HCT116 (cell line): ENCODE results near the gene ZBTB16. TPM values are rescaled to one million over a fixed set of nuclear protein-coding genes. Genes with fewer than 3 reads are reported as not detected.

Source experiments
- ATAC-seq: fragments of 200-7000 bp; cut with Tn5 transposase; 2 replicates; pipeline ENCODE4 v1.9.1; 2020; ENCODE audit warnings: mild to moderate bottlenecking, moderate library complexity
- BruUV-seq: library from RNA; stranded (reverse); fragments of 400-500 nt; replicated peaks from 2 replicates; lab custom pipeline; 2021; lab: Mats Ljungman, UMichigan
- CTCF ChIA-PET: fragments of 300-600 bp; sonication (Branson Sonifier 250); formaldehyde crosslinking; loops from one replicate; lab custom pipeline; 2021; ENCODE audit warnings: antibody characterized with exemption; lab: Charles Lee
- POLR2A ChIA-PET: fragments of 300-600, 350-600 bp; sonication (Branson Sonifier 250); formaldehyde crosslinking; loops from one replicate; lab custom pipeline; 2021; ENCODE audit warnings: antibody characterized with exemption; lab: Charles Lee
- RAD21 ChIA-PET, 2 experiments: fragments of 300-600 bp; sonication (Branson Sonifier 250); formaldehyde crosslinking; loops; one replicate each; lab custom pipeline; 2023; ENCODE audit warnings: low total read pairs in 2 of 2; ENCODE audit not compliant: uncharacterized antibody in 2 of 2, unreplicated experiment in 2 of 2, low non-redundant PET in 1 of 2; lab: Charles Lee
- DNase-seq: peaks from one replicate; pipeline ENCODE4 v3.0.0-alpha.2; 2010; ENCODE audit warnings: low read depth, low spot score
- H2AFZ ChIP-seq: fragments of 200-600 bp; shearing (Covaris generic), sonication (generic); 2 replicates; pipeline ENCODE4 v1.6.1; 2017; ENCODE audit warnings: low read depth, mixed run types, mixed read lengths, antibody characterized with exemption, low read length; ENCODE audit not compliant: poor library complexity, severe bottlenecking
- H3K27ac ChIP-seq: 2 replicates; pipeline ENCODE4 v1.5.1; 2012; ENCODE audit warnings: low read depth, low read length
- H3K27me3 ChIP-seq: fragments of 200-600 bp; sonication (generic); 2 replicates; pipeline ENCODE4 v1.6.1; 2016; ENCODE audit warnings: mixed run types, low read length, mixed read lengths; ENCODE audit not compliant: insufficient read depth
- H3K36me3 ChIP-seq, 2 experiments: fragments of 200-500 bp in 1 of 2; fragments of 200-600 bp in 1 of 2; sonication (Bioruptor generic) in 1 of 2; sonication (generic) in 1 of 2; 2 replicates each; pipeline versions ENCODE4 v1.5.1 to v1.6.1; 2014 to 2016; ENCODE audit warnings: low read length in 2 of 2, inconsistent platforms in 1 of 2, mixed read lengths in 1 of 2, mixed run types in 1 of 2; ENCODE audit not compliant: insufficient read depth in 2 of 2, control insufficient read depth in 1 of 2
- H3K4me1 ChIP-seq, 2 experiments: fragments of 200-600 bp in 1 of 2; sonication (generic) in 1 of 2; 2 replicates each; pipeline versions ENCODE4 v1.5.1 to v1.6.1; 2012 to 2017; ENCODE audit warnings: low read length in 2 of 2, inconsistent platforms in 1 of 2, mild to moderate bottlenecking in 1 of 2, mixed read lengths in 1 of 2, mixed run types in 1 of 2, moderate library complexity in 1 of 2; ENCODE audit not compliant: insufficient read depth in 2 of 2, control insufficient read depth in 1 of 2
- H3K4me2 ChIP-seq: fragments of 200-600 bp; sonication (generic); 2 replicates; pipeline ENCODE4 v1.6.1; 2017; ENCODE audit warnings: mixed run types, low read length, mixed read lengths
- H3K4me3 ChIP-seq, 2 experiments: fragments of 200-600 bp in 1 of 2; sonication (generic) in 1 of 2; replicated peaks in 1 of 2; 2 replicates each; pipeline ENCODE4 v1.5.1; 2011 to 2016; ENCODE audit warnings: low read length in 2 of 2, control low read depth in 1 of 2, low read depth in 1 of 2, mild to moderate bottlenecking in 1 of 2, mixed read lengths in 1 of 2, mixed run types in 1 of 2
- H3K79me2 ChIP-seq: fragments of 200-600 bp; sonication (generic); 2 replicates; pipeline ENCODE4 v1.6.1; 2017; ENCODE audit warnings: mild to moderate bottlenecking, mixed run types, low read length, moderate library complexity, mixed read lengths; ENCODE audit not compliant: insufficient read depth
- H3K9ac ChIP-seq: fragments of 200-600 bp; sonication (generic); 2 replicates; pipeline ENCODE4 v1.6.1; 2016; ENCODE audit warnings: low read length, mixed read lengths
- H3K9me2 ChIP-seq: fragments of 200-600 bp; sonication (generic), shearing (Covaris generic); 2 replicates; pipeline ENCODE4 v1.6.1; 2017; ENCODE audit warnings: mixed run types, mild to moderate bottlenecking, moderate library complexity; ENCODE audit not compliant: insufficient read depth
- H3K9me3 ChIP-seq, 2 experiments: fragments of 200-500 bp in 1 of 2; fragments of 200-600 bp in 1 of 2; sonication (Bioruptor generic) in 1 of 2; sonication (generic) in 1 of 2; 2 replicates each; pipeline ENCODE4 v1.6.1; 2014 to 2017; ENCODE audit warnings: low read length in 2 of 2, mixed read lengths in 2 of 2, inconsistent platforms in 1 of 2, low read depth in 1 of 2, mild to moderate bottlenecking in 1 of 2, mixed run types in 1 of 2, moderate library complexity in 1 of 2; ENCODE audit not compliant: control insufficient read depth in 1 of 2, insufficient read depth in 1 of 2
- H4K20me1 ChIP-seq: fragments of 200-600 bp; sonication (generic), shearing (Covaris generic); 2 replicates; pipeline ENCODE4 v1.6.1; 2017; ENCODE audit warnings: mixed run types, mild to moderate bottlenecking, moderate library complexity; ENCODE audit not compliant: insufficient read depth
- CBX3 ChIP-seq: IDR thresholded peaks from 2 replicates; pipeline ENCODE4 v1.6.1; 2012; ENCODE audit warnings: low read depth
- EGR1 ChIP-seq: IDR thresholded peaks from 2 replicates; pipeline ENCODE4 v1.6.1; 2012; ENCODE audit warnings: low read depth
- FOSL1 ChIP-seq: IDR thresholded peaks from 2 replicates; pipeline ENCODE4 v1.6.1; 2012; ENCODE audit warnings: low read depth
- RAD21 ChIP-seq: IDR thresholded peaks from 2 replicates; pipeline ENCODE4 v1.6.1; 2012; ENCODE audit warnings: low read depth, mild to moderate bottlenecking
- SP1 ChIP-seq: IDR thresholded peaks from 2 replicates; pipeline ENCODE4 v1.6.1; 2012; ENCODE audit warnings: low read depth
- SRF ChIP-seq: IDR thresholded peaks from 2 replicates; pipeline ENCODE4 v1.6.1; 2012; ENCODE audit warnings: low read depth
- TCF7L2 ChIP-seq: IDR thresholded peaks from 2 replicates; pipeline ENCODE4 v1.7.0; 2011; ENCODE audit warnings: borderline replicate concordance, inconsistent platforms; ENCODE audit not compliant: insufficient read depth, insufficient read length; ENCODE audit errors: extremely low read depth
- YY1 ChIP-seq: IDR thresholded peaks from 2 replicates; pipeline ENCODE4 v1.6.1; 2011; ENCODE audit warnings: low read length, low read depth, moderate library complexity, mild to moderate bottlenecking; ENCODE audit not compliant: insufficient replicate concordance; ENCODE audit errors: extremely low read depth
- intact Hi-C: fragments of 100-400 bp; cut with micrococcal nuclease; formaldehyde crosslinking; loops from 2 replicates; pipeline ENCODE4 v1.10.0; 2022
- total RNA-seq: library from RNA; stranded (reverse); gene quantifications from one replicate; pipeline ENCODE4 v1.2.1, GENCODE V29; 2021; ENCODE audit not compliant: unreplicated experiment
- TF ChIP-seq, protein P1 (sequence below): IDR thresholded peaks from 2 replicates; pipeline ENCODE4 v1.6.1; 2012; ENCODE audit warnings: low read depth
- TF ChIP-seq, protein P2 (sequence below): IDR thresholded peaks from 2 replicates; pipeline ENCODE4 v1.6.1; 2011; ENCODE audit warnings: mild to moderate bottlenecking, low read length, moderate library complexity; ENCODE audit not compliant: insufficient replicate concordance; ENCODE audit errors: extremely low read depth

ZBTB16 gene
- total RNA-seq, 1 experiment from 2014 or later: 0.30 TPM

DNA sequence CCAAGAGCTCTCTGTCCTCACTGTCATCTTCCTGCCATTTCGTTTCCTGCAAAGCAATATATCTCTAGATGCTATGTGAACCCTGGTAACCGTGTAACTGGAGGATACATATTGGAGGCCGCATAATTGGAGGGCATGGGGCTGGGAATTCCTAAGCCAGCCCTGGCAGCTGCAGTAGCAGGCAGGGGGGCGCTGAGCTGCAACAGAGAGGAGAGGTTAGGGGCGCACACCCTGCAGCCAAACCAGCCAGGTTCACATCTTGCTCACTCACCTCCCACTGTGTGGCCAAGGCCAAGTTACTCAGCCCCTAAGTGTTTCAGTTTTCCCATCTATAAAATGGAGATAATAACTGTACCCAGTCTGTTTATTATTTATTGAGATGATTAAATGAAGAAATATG, 39.9 kb upstream of the ZBTB16 start:
- BruUV-seq: no TSS peak
- DNase-seq: no peak
- no peak overlapping the region for H3K9ac ChIP-seq
- ATAC-seq: no peak
- no peaks in the 10 kb centered on the region for H3K79me2 ChIP-seq
- H3K4me3 ChIP-seq: no peak overlapping the region
- CTCF ChIA-PET: interaction anchor here (0.7 kb wide), 1 partner anchor 243 kb away, joined by 3 read pairs; no protein-coding TSS in a partner anchor
- 0 out of 2 replicates have a peak, but pooled peaks cover 2% of the 10 kb centered on the region for H3K27me3 ChIP-seq
- no peaks in the 10 kb centered on the region for H3K9me3 ChIP-seq
- no peaks in the 10 kb centered on the region for H3K4me1 ChIP-seq
- RAD21 ChIA-PET: no interaction called here
- no peaks in the 10 kb centered on the region for H4K20me1 ChIP-seq
- no peak overlapping the region for H3K27ac ChIP-seq
- H3K9me2 ChIP-seq: no peaks in the 10 kb centered on the region
- POLR2A ChIA-PET: no interaction called here
- no peak overlapping the region for H3K4me2 ChIP-seq
- intact Hi-C loops: no loop called here
- H2AFZ ChIP-seq: no peak overlapping the region
- TF ChIP-seq, protein P1, sequence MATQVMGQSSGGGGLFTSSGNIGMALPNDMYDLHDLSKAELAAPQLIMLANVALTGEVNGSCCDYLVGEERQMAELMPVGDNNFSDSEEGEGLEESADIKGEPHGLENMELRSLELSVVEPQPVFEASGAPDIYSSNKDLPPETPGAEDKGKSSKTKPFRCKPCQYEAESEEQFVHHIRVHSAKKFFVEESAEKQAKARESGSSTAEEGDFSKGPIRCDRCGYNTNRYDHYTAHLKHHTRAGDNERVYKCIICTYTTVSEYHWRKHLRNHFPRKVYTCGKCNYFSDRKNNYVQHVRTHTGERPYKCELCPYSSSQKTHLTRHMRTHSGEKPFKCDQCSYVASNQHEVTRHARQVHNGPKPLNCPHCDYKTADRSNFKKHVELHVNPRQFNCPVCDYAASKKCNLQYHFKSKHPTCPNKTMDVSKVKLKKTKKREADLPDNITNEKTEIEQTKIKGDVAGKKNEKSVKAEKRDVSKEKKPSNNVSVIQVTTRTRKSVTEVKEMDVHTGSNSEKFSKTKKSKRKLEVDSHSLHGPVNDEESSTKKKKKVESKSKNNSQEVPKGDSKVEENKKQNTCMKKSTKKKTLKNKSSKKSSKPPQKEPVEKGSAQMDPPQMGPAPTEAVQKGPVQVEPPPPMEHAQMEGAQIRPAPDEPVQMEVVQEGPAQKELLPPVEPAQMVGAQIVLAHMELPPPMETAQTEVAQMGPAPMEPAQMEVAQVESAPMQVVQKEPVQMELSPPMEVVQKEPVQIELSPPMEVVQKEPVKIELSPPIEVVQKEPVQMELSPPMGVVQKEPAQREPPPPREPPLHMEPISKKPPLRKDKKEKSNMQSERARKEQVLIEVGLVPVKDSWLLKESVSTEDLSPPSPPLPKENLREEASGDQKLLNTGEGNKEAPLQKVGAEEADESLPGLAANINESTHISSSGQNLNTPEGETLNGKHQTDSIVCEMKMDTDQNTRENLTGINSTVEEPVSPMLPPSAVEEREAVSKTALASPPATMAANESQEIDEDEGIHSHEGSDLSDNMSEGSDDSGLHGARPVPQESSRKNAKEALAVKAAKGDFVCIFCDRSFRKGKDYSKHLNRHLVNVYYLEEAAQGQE: no peak
- no peak for TF ChIP-seq FOSL1
- TF ChIP-seq RAD21: no peak
- no peak for TF ChIP-seq TCF7L2
- TF ChIP-seq, protein P2, sequence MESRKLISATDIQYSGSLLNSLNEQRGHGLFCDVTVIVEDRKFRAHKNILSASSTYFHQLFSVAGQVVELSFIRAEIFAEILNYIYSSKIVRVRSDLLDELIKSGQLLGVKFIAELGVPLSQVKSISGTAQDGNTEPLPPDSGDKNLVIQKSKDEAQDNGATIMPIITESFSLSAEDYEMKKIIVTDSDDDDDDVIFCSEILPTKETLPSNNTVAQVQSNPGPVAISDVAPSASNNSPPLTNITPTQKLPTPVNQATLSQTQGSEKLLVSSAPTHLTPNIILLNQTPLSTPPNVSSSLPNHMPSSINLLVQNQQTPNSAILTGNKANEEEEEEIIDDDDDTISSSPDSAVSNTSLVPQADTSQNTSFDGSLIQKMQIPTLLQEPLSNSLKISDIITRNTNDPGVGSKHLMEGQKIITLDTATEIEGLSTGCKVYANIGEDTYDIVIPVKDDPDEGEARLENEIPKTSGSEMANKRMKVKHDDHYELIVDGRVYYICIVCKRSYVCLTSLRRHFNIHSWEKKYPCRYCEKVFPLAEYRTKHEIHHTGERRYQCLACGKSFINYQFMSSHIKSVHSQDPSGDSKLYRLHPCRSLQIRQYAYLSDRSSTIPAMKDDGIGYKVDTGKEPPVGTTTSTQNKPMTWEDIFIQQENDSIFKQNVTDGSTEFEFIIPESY: no peak
- TF ChIP-seq SRF: no peak
- TF ChIP-seq EGR1: no peak
- no peak for TF ChIP-seq CBX3
- no peak for TF ChIP-seq SP1
- TF ChIP-seq YY1: no peak
- H3K36me3 ChIP-seq: no peaks in the 10 kb centered on the region
